Left ventricle myocardium inferior (tissue), 1 donor: ENCODE data around the gene ADAMTS14. TPM values are rescaled to one million over a fixed set of nuclear protein-coding genes. Genes with fewer than 3 reads are reported as not detected.

Experiments used
- DNase-seq: peaks from one replicate; pipeline ENCODE4 v3.0.0-alpha.2; 2020
- H3K27ac ChIP-seq: fragments of 200-600 bp; replicated peaks from 2 replicates; pipeline ENCODE4 v1.8.0; 2021
- H3K27me3 ChIP-seq: fragments of 200-600 bp; 2 replicates; pipeline ENCODE4 v1.8.0; 2021; ENCODE audit warnings: low read depth
- H3K36me3 ChIP-seq: fragments of 200-600 bp; 2 replicates; pipeline ENCODE4 v1.8.0; 2021
- H3K4me1 ChIP-seq: fragments of 200-600 bp; 2 replicates; pipeline ENCODE4 v1.8.0; 2021
- H3K4me3 ChIP-seq: fragments of 200-600 bp; 2 replicates; pipeline ENCODE4 v1.8.0; 2021; ENCODE audit warnings: mild to moderate bottlenecking, moderate library complexity
- H3K9me3 ChIP-seq: fragments of 200-600 bp; replicated peaks from 2 replicates; pipeline ENCODE4 v1.8.0; 2021
- CTCF ChIP-seq: fragments of 200-600 bp; IDR thresholded peaks from 2 replicates; pipeline ENCODE4 v1.8.0; 2021; ENCODE audit warnings: antibody characterized with exemption, mild to moderate bottlenecking, borderline replicate concordance
- intact Hi-C: fragments of 100-400 bp; cut with micrococcal nuclease; formaldehyde crosslinking; loops from one replicate; pipeline ENCODE4 v1.11.0; 2022
- total RNA-seq: library from RNA; stranded (reverse); fragmentation: NEBNext Ultra II Directional; extraction: Animal tissue kit (Norgen Biotek cat#: 25700); gene quantifications from one replicate; pipeline ENCODE4 v1.2.1, GENCODE V29; 2021
- donor health status: DM: no; HTN: yes; CAD: no; lungs with severe emphysema.

The ADAMTS14 gene
- total RNA-seq, 1 donor from 2014 or later: 0.47 TPM

DNA sequence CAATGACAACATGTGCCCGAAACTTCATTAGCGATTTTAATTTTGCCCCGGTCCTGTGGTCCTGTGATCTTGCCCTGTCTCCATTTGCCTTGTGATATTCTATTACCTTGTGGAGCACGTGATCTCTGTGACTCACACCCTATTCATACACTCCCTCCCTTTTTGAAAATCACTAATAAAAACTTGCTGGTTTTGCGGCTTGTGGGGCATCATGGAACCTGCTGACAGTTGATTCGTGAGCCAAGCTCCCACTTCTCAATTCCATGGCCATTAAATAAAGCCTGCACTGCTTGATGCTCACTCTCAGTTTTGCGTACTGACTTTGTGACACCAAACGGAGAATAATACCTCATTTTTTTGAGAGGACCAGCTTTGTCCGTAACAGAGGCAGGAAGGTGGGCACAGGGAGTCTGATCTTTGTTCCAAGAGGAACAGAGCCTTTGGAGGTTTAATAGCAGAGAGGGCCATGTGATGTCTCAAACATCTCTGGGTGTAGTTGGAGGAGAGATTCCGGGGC is 3.8 kb upstream of the ADAMTS14 start:
- Histone ChIP-seq H3K27me3 (peaks cover 17% of the 10 kb centered on the region), H3K36me3 (no peaks in the 10 kb centered on the region), H3K4me3 (no peak overlapping the region), H3K27ac (no peak overlapping the region), H3K9me3 (no peaks in the 10 kb centered on the region), H3K4me1 (peaks cover 24% of the 10 kb centered on the region)
- intact Hi-C loops: no loop called here
- DNase-seq: no peak
- no peak for TF ChIP-seq CTCF

GRCh38 chr10:70669015-70669414 is 3.3 kb upstream of the ADAMTS14 start:
- H3K27me3 ChIP-seq: peaks cover 17% of the 10 kb centered on the region
- no peaks in the 10 kb centered on the region for H3K9me3 ChIP-seq
- no peak overlapping the region for H3K27ac ChIP-seq
- no peak for TF ChIP-seq CTCF
- no peak for DNase-seq
- intact Hi-C loops: no loop called here
- no peaks in the 10 kb centered on the region for H3K36me3 ChIP-seq
- H3K4me3 ChIP-seq: no peak overlapping the region
- H3K4me1 ChIP-seq: peaks cover 29% of the 10 kb centered on the region

DNA sequence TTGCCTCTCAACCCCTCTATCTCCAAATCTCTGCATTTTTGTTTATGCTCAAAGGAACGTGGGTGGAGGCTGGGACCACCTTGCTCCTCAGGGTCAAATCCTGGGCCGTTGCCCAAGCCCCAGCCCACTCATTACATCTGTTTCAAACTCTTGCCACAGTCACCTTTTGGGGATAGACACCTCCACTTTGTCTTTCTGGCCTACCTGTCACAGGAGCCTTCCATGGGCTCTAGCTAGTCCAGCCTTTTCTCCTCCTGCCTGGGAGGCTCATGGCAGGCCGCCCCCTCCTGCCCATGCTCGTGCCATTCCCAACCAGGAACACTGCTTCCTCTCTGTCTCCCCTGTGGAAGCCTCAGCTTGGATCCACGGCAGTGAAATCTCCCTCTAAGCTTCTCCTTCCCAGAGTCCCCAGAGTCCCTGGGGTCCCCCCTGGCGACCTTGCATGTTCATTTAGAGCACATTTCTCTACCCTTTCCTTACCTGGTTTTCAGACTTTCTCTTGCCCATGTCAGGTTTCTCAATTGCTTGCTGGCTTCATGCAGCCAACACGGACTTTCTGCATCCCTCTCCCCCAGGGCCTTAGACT is 2.5 kb upstream of the ADAMTS14 start:
- no peak for DNase-seq
- H3K4me1 ChIP-seq: peaks cover 34% of the 10 kb centered on the region
- intact Hi-C loops: no loop called here
- H3K9me3 ChIP-seq: no peaks in the 10 kb centered on the region
- peaks cover 17% of the 10 kb centered on the region for H3K27me3 ChIP-seq
- H3K4me3 ChIP-seq: no peak overlapping the region
- H3K27ac ChIP-seq: no peak overlapping the region
- no peaks in the 10 kb centered on the region for H3K36me3 ChIP-seq
- TF ChIP-seq CTCF: no peak

DNA sequence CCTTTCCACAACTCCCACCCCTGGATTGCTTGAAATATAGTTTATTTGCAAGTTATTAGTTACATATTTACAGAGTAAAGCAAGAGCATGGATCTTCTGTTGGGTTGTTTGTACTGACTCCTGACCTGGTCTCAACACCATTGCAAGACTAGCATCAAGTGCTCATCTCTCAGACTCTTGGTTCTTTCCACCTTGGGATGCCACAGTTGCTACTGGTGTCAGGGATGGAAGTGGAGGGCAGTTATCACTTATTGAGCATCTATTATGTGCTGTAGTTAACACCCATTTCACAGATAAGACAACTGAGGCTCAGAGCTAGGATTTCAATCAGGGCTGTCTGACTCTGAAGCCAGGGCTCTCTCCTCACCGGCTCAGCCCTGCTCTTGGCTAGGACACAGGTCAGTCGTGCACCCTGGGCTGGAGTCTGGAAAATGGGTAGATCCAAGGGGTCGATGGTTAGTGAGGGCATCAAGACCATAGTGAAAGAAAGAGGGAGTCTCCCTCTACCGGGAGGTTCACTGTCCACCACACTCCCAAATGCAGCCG is 614 bp upstream of the ADAMTS14 start:
- TF ChIP-seq CTCF: peak; percentile 9

GRCh38 chr10:70673043-70673928 is 980 bp downstream of the ADAMTS14 start:
- H3K4me3 ChIP-seq: peak overlapping the region; percentile 67
- no peaks in the 10 kb centered on the region for H3K9me3 ChIP-seq
- H3K4me1 ChIP-seq: peaks cover 45% of the 10 kb centered on the region
- H3K27me3 ChIP-seq: peaks cover 17% of the 10 kb centered on the region
- DNase-seq: peak; percentile 53
- intact Hi-C loops: no loop called here
- peak overlapping the region; percentile 56 for H3K27ac ChIP-seq
- TF ChIP-seq CTCF: no peak
- no peaks in the 10 kb centered on the region for H3K36me3 ChIP-seq

More for the DNA sequence above, 614 bp upstream of the ADAMTS14 start:
- Histone ChIP-seq H3K4me1 (peaks cover 42% of the 10 kb centered on the region), H3K4me3 (peak overlapping the region; percentile 67), H3K27me3 (peaks cover 17% of the 10 kb centered on the region), H3K9me3 (no peaks in the 10 kb centered on the region), H3K36me3 (no peaks in the 10 kb centered on the region), H3K27ac (no peak overlapping the region)
- intact Hi-C loops: no loop called here
- DNase-seq: no peak
